GM19099 (cell line): ENCODE measurements around the gene IFNL1.
"Not testable (repeated sequence)": the region's sequence is repeated elsewhere in the genome, so short reads cannot be mapped to it uniquely, and the experiment has no call there.

Source experiments
- POLR2A ChIP-seq: IDR thresholded peaks from 3 replicates; pipeline ENCODE4 v1.6.1; 2011; ENCODE audit warnings: low read depth; ENCODE audit not compliant: insufficient read length; ENCODE audit errors: extremely low read depth

Gene IFNL1

GRCh38 chr19:39264306-39265290, 31.6 kb upstream of the IFNL1 start:
- TF ChIP-seq POLR2A = no peak

GRCh38 chr19:39265321-39265916, 30.8 kb upstream of the IFNL1 start:
- no peak for TF ChIP-seq POLR2A

DNA sequence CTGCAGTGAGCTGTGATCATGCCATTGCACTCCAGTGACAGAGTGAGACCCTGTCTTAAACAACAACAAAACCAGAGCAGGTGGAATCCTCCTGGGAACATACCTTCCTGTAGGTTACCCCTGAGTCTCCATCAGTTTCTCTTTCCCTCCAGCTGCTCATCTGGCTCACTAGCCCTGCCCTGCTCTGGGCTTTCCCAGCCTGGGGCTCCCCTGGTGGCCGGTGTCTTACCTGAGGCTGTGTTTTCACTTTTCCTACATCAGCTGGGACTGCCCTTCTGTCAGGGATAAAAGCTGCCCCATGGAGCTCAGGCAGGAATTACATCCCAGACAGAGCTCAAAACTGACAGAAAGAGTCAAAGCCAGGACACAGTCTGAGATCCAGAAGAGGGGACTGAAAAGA, 28.1 kb upstream of the IFNL1 start, which contains the start of gene IFNL2:
TSS of gene IFNL2 (plus strand) at position 312 of the 400 bp plus-strand sequence. CDS start 173 bp downstream, outside the sequence.
- TF ChIP-seq POLR2A = not testable (repeated sequence)

- no peak for TF ChIP-seq POLR2A
These were observed 26.0 kb upstream of the IFNL1 start for GRCh38 chr19:39270036-39270871.

DNA sequence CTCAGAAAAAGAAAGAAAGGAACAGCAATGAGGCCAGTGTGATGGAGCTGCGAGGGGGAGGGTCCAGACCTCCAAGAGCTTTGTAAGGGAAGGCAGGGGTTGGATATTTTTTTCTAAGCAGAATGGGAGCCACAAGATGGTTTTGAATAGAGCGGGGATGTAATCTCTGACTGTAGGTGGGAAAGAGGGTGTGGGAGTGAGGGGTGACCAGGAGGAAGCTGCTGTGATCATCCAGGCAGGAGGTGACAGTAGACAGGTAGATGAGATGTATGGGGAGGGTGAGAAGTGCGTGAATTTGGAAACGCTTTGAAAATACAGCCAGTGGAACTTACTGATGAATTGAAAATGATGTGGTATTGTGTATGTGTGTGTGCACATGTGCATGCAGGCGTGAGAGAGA, 20.6 kb upstream of the IFNL1 start:
- TF ChIP-seq POLR2A = no peak

DNA sequence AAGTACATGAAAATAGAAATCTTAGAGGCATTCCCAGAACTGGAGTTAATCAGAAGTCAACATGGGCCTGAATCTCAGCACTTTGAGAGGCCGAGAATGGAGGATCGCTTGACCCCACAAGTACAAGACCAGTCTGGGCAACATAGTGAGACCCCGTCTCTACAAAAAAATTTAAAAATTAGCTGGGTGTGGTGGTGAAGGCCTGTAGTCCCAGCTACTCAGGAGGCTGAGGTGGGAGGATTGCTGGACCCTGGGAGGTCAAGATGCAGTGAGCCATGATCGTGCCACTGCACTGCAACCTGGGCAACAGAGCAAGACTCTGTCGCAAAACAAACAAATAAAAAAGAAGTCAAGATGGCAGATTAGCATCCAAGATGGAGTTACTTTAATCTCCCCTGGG, 19.5 kb upstream of the IFNL1 start:
- no peak for TF ChIP-seq POLR2A

DNA sequence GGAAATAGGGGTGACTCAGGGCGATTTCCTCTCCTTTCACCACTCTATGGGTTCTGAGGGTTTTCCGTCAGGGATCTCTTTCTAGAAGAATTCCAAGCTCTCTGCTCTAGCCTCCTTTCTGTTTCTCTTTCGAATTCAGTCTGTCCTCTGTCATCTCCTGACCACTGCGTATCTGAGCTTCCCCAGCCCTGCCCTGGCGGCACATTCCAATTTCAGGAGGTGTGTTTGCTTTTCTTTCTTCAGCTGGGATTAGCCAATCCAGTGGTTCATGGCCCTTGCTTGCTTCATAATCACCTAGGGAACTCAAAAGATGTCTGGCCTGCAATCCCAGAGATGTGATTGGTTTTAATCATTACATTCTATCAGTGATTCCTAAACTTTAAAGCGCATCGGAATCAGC, 18.6 kb upstream of the IFNL1 start:
- no peak for TF ChIP-seq POLR2A

DNA sequence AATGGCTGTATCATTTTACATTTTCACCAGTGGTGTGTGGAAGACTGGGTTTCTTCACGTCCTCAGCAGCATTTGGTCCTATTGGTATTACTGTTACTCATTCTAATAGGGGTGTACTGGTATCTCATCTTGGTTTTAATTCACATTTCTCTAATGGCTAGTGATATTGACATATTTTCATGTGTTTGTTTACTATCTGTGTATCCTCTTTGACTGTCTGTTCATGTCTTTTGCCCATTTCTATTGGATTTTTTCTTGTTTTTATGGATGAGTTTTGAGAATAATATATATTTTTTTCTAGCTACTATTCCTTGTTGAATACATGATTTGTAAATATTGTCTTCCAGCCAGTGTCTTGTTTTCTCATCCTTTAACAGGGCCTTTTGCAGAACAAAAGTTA, 14.2 kb upstream of the IFNL1 start:
- no peak for TF ChIP-seq POLR2A

DNA sequence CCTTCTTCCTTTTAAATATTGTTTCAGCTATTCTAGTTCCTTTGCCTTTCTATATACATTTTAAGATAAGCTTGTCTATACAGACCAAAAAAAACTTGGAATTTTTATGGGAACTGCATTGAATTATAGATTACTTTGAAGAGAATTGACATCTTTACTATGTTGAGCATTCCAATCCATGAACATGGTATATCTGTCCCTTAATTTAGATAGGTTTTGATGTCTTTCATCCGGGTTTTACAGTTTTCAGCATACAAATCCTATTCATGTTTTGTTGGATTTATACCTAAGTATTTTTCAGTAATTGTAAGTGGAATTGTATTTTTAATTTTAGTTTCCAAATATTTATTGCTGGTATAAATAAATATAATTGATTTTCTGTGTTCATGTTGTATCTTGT, 12.2 kb upstream of the IFNL1 start:
- TF ChIP-seq POLR2A = no peak

DNA sequence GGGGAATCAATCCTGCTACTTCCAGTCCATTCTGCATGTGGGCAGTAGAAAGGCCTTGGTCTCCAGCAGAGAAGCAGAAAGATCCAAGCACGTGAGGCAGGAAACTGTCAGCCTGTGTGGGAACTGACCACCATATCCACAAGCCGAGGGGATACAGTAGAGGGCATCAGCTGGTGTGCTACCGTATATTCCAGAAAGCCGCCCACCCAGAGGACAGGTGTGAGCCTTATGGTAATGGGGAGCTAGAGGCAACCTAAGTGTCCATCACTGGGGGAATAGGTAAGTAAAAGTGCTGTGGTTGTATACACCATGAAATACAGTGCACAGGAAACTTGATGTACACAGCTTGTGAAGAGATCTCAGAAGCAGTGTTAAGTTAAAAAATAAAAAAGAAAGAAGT, 2.8 kb upstream of the IFNL1 start:
- no peak for TF ChIP-seq POLR2A

DNA sequence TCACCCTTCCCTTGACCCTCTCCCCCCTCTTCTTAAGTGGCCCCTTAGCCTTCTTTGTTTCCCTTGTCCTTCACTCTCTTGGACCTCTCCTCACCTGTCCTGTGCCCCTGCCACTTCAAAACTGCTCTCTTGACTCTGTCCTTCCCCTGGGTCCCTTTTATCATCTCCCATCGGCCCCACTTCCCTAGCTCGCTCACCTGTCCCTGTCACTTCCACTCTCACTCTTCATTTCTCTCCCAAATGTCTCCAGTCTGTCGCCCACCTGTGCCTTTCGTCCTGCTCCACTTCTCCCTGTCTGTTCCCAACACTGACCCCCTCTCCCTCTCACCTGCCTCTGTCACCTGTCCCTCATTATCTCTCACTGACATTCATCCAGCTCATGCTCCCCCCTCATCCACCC, 699 bp downstream of the IFNL1 start:
- TF ChIP-seq POLR2A = no peak

DNA sequence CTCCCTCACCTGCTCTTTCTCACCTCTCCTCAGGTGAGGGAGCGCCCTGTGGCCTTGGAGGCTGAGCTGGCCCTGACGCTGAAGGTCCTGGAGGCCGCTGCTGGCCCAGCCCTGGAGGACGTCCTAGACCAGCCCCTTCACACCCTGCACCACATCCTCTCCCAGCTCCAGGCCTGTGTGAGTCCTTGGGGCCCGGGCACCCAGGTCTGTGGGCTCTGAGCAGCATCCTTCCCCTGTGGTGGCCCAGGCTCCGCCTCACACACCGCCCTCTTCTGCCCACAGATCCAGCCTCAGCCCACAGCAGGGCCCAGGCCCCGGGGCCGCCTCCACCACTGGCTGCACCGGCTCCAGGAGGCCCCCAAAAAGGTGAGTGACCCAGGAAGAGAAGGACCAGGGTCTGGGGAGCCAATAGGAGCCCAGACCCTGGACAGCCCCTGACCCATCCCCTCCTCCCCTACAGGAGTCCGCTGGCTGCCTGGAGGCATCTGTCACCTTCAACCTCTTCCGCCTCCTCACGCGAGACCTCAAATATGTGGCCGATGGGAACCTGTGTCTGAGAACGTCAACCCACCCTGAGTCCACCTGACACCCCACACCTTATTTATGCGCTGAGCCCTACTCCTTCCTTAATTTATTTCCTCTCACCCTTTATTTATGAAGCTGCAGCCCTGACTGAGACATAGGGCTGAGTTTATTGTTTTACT, 1.9 kb downstream of the IFNL1 start:
- no peak for TF ChIP-seq POLR2A

DNA sequence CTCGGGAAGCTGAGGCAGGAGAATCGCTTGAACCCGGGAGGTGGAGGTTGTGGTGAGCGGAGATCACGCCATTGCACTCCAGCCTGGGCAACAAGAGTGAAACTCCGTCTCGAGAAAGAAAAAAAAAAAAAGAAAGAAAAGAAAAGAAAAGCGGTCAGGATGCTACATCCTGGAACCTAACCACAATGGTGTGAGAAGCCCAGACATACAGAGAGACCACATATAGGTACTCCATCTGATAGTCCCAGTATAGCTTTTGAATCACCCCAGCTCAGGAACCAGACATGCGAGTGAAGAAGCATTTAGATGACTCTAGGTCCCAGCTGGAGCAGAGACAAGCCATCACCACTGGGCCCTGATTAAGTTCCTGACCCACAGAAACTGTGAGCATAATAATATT, 3.2 kb downstream of the IFNL1 start:
- no peak for TF ChIP-seq POLR2A

GRCh38 chr19:39299832-39300231, 3.6 kb downstream of the IFNL1 start:
- no peak for TF ChIP-seq POLR2A

DNA sequence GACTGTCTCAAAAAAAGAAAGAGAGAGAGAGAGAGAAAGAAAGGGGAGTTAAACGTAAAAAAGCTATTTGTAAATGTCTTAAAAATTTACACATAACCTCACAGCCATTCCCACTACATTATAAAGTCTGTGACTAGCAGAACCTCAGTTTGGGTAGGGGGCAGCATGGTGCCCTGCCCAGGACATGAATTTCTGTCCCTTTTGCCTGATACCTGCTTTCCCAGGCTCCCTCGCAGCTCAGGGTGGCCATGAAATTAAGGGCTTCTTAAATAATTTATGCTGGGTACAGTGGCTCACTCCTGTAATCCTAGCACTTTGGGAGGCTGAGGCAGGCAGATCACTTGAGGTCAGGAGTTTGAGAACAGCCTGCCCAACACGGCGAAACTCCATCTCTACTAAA, 4.8 kb downstream of the IFNL1 start:
- TF ChIP-seq POLR2A = no peak
